ENCODE results near the gene GAREM1. TPM values are rescaled to one million over a fixed set of nuclear protein-coding genes. Genes with fewer than 3 reads are reported as not detected.

The GAREM1 gene
- total RNA-seq, 4 donors from 2014 or later: 42.9 to 70.8 (median 52.6) TPM

DNA sequence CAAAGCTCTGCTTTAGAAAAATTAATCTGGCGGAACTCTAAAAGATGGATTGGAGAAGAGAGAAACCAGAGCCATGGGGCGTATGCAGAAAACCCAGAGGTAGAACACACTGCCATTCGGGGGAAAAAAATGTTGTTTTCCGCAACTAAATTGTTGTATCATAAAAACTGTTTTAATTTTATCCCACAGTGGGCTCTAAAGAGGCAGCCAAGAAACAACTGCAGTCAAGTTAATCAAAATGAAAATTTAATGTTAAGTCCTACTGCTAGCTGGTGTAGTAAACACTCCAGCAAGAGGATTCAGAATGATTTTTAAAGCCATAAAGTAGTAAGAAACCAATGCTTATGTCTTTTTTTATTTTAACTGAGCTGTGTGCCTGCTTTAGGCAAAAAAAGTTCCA, 69.1 kb downstream of the GAREM1 start:
- no peak overlapping the region for H3K27ac ChIP-seq
- H3K4me3 ChIP-seq: no peak overlapping the region
- no peaks in the 10 kb centered on the region for H3K9me3 ChIP-seq
- no peaks in the 10 kb centered on the region for H3K36me3 ChIP-seq
- no peaks in the 10 kb centered on the region for H3K4me1 ChIP-seq
- TF ChIP-seq, protein P1, sequence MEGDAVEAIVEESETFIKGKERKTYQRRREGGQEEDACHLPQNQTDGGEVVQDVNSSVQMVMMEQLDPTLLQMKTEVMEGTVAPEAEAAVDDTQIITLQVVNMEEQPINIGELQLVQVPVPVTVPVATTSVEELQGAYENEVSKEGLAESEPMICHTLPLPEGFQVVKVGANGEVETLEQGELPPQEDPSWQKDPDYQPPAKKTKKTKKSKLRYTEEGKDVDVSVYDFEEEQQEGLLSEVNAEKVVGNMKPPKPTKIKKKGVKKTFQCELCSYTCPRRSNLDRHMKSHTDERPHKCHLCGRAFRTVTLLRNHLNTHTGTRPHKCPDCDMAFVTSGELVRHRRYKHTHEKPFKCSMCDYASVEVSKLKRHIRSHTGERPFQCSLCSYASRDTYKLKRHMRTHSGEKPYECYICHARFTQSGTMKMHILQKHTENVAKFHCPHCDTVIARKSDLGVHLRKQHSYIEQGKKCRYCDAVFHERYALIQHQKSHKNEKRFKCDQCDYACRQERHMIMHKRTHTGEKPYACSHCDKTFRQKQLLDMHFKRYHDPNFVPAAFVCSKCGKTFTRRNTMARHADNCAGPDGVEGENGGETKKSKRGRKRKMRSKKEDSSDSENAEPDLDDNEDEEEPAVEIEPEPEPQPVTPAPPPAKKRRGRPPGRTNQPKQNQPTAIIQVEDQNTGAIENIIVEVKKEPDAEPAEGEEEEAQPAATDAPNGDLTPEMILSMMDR (IDR thresholded peaks at IDR 0.05): no peak
- TF ChIP-seq EP300 (IDR thresholded peaks at IDR 0.05): no peak
- TF ChIP-seq POLR2AphosphoS5 (IDR thresholded peaks at IDR 0.05): no peak
- no peak for TF ChIP-seq POLR2A (IDR thresholded peaks at IDR 0.05)
- WGBS: 93% methylated on average over 4 of the region's 4 CpGs
- DNase-seq (ENCODE audit: low spot score in 2 of 2): no peak
- no peaks in the 10 kb centered on the region for H3K27me3 ChIP-seq

DNA sequence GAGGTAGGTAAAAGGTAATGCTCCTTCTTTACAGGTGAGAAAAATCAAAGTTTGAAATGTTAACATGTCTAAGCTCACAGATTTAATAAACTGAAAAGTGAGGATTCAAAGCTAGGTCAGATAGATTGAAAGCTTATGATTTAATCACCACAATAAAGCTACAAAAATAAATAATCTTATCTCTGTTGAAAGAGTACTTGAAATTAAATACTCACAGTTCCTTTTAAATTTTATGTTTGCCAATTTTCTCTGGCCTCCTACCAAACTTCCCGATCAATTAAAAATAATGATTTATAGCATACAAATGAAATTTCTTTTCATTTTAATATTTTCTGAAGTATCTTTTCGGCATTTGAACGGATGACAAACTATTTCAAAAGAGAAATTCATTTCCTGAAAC, 77.3 kb downstream of the GAREM1 start:
- DNase-seq (ENCODE audit: low spot score in 2 of 2): no peak
- Histone ChIP-seq H3K36me3 (no peaks in the 10 kb centered on the region), H3K27me3 (no peaks in the 10 kb centered on the region), H3K4me1 (no peaks in the 10 kb centered on the region), H3K27ac (no peak overlapping the region), H3K9me3 (no peaks in the 10 kb centered on the region), H3K4me3 (no peak overlapping the region)
- 48% methylated on average over 3 of the region's 3 CpGs for WGBS
- TF ChIP-seq, protein P1 (IDR thresholded peaks at IDR 0.05): no peak

DNA sequence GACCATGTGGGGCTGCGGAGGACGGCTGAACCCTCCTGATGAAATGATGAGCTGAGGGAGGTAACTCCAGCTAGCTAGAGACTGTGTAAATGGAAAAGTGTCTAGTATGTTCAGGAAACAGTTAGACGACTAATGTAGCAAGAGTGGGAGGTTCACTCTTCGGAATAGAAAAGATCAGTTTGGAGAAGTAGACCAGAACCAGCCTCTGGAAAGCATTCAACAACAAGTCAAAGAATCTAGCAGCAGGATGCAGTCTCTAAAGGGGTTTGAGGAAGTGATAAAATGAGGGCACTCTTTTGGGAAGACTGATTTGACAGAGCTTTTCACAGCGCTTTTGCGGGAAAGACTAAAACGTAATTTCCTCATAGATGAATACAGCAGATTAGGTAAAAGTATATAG, 79.6 kb downstream of the GAREM1 start:
- TF ChIP-seq EP300 (IDR thresholded peaks at IDR 0.05): no peak
- no peak for TF ChIP-seq POLR2A (IDR thresholded peaks at IDR 0.05)
- TF ChIP-seq, protein P1 (IDR thresholded peaks at IDR 0.05): no peak
- no peak for TF ChIP-seq POLR2AphosphoS5 (IDR thresholded peaks at IDR 0.05)
- Histone ChIP-seq H3K4me1 (peaks cover 4% of the 10 kb centered on the region), H3K4me3 (no peak overlapping the region), H3K27me3 (no peaks in the 10 kb centered on the region), H3K9me3 (no peaks in the 10 kb centered on the region), H3K27ac (no peak overlapping the region), H3K36me3 (no peaks in the 10 kb centered on the region)
- DNase-seq (ENCODE audit: low spot score in 2 of 2): no peak
- WGBS: 90% methylated on average over 7 of the region's 7 CpGs

DNA sequence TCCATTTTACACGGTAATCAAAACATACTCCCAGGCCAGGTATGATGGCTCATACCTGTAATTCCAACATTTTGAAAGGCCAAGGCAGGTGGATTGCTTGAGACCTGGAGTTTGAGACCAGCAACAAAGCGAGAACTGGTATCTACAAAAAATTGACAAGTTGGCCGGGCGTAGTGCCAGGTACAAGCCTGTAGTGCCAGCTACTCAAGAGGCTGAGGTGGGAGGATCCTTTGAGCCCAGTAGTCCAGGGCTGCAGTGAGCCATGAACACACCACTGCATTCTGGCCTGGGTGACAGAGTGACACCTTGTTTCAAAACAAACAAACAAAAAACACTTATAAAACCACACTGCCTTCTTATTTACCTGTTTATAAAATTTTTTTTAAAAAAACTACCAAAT, 80.8 kb downstream of the GAREM1 start:
- 71% methylated on average over 4 of the region's 4 CpGs for WGBS
- TF ChIP-seq, protein P1 (IDR thresholded peaks at IDR 0.05): no peak
- TF ChIP-seq POLR2AphosphoS5 (IDR thresholded peaks at IDR 0.05) (no peak), POLR2A (IDR thresholded peaks at IDR 0.05) (no peak), EP300 (IDR thresholded peaks at IDR 0.05) (no peak)
- H3K27me3 ChIP-seq: no peaks in the 10 kb centered on the region
- H3K4me3 ChIP-seq: no peak overlapping the region
- peaks cover 13% of the 10 kb centered on the region for H3K4me1 ChIP-seq
- DNase-seq (ENCODE audit: low spot score in 2 of 2): no peak
- no peaks in the 10 kb centered on the region for H3K9me3 ChIP-seq
- H3K36me3 ChIP-seq: no peaks in the 10 kb centered on the region
- H3K27ac ChIP-seq: no peak overlapping the region

DNA sequence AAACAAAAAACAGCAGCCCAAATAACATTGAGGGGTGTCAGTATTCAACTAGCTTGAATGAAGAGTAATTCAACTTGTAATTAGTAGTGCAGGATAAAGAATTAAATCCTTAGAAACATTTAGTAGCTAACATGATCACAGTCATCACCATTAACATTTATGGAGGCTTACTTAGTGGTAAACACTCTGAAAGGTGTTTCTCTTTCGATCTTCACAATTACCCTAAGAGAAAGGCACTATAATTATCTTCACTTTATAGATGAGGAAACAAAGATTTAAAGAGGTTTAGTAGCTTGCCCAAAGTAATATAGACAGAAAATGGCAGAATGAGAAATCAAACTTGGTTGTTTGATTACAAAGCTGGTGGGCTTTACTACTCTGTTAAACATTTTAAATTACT, 81.5 kb downstream of the GAREM1 start:
- Histone ChIP-seq H3K9me3 (no peaks in the 10 kb centered on the region), H3K27ac (no peak overlapping the region), H3K4me1 (peaks cover 13% of the 10 kb centered on the region), H3K36me3 (no peaks in the 10 kb centered on the region), H3K27me3 (no peaks in the 10 kb centered on the region), H3K4me3 (no peak overlapping the region)
- 88% methylated on average over 1 of the region's 1 CpG for WGBS
- DNase-seq (ENCODE audit: low spot score in 2 of 2): no peak
- TF ChIP-seq POLR2AphosphoS5 (IDR thresholded peaks at IDR 0.05) (no peak), POLR2A (IDR thresholded peaks at IDR 0.05) (no peak), EP300 (IDR thresholded peaks at IDR 0.05) (no peak)
- TF ChIP-seq, protein P1 (IDR thresholded peaks at IDR 0.05): no peak
